DMS114 treated with DMSO at 0.1 percent for 48 hours (cell line): ENCODE data around the gene SLC1A2.

Source experiments
- DNase-seq: peaks from one replicate; lab custom pipeline; 2025; ENCODE audit not compliant: unreplicated experiment; lab: John Stamatoyannopoulos, UW

The SLC1A2 gene

DNA sequence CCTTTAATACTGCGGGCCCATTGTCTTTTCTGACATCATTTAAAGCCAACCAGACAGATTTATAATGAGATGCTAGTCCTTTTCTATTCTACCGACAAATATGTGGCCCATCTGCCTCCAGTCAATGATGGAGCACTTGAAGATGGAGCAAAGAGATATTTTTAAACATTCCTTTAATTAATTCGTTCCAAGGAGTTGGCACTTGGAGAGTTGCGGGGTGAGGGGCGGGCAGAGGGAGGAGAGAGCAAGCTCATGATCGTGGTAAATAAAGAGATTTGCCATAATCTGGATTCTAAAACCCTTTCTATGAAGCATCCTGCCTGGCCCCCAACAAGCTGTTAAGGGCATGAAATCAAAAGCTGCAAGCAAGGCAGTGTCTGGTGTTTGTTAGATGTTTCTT lies 5.0 kb downstream of the SLC1A2 start:
- DNase-seq: no peak

- no peak for DNase-seq
These were observed 5.8 kb downstream of the SLC1A2 start for GRCh38 chr11:35413598-35413997.

GRCh38 chr11:35412285-35412684 lies 7.1 kb downstream of the SLC1A2 start:
- peak; percentile 60 for DNase-seq

- DNase-seq: no peak
These were observed 12.3 kb downstream of the SLC1A2 start for GRCh38 chr11:35407041-35407440.

GRCh38 chr11:35404388-35404775 lies 15.0 kb downstream of the SLC1A2 start:
- no peak for DNase-seq

GRCh38 chr11:35403765-35404387 lies 15.5 kb downstream of the SLC1A2 start:
- no peak for DNase-seq

- no peak for DNase-seq
These were observed 16.4 kb downstream of the SLC1A2 start for GRCh38 chr11:35402751-35403660.

DNA sequence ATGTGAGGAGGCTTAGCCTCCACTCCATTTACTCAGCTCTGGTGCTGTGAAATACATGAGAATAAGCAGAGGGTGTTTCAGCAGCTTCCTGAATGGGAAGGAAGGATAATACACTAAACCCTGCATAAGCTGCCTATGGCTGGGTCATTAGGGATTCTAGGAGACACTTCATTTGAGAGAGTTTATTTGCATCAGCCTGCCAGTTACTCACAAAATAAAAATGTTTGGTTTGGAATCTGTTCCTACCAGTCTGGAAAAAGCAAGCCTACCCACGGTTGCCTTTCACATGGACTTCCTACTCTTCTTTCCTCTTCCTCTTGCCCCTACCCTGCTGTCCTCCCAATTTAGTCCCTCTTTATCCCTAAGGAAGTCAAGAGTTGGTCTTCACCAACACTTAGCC lies 20.5 kb downstream of the SLC1A2 start:
- DNase-seq: no peak

DNA sequence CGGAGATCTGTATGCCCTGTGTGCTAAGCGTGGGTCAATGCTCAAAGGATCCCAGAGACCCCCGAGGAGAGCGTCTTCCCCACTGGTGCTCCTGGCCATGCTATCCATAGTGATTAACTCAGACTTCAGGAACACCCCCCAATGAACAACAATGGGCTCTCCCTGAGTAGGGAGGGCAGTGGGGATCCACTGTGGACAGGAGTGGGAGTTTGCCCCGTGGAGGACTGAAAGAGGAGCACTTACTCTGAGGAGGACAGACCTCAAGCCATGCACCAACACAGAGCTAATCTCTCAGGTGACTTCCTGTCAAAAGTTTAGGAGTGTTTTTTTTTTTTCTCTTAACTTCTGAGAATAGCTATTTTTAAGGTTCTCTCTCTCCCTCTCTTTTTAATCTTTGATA lies 24.4 kb downstream of the SLC1A2 start:
- DNase-seq: no peak

DNA sequence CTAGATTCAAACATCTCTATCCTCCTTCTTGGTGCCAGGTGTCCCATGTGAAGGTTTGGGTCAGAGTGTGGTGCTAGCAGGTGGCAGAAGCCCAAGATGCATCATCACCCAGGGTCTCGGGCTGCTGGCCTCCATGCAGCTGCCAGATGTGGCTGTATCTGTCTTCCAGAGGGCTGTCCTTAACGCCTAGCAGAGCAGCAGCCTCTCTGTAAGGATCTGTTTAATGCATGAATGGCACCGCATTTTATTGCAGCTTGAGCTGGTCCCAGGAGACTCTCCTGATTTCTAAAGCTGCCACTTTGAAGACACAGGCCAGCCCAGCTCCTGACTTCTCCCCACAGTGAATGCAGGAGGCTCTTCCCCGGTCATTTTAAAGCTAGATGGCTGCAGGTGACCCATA lies 26.3 kb downstream of the SLC1A2 start:
- DNase-seq: no peak

DNA sequence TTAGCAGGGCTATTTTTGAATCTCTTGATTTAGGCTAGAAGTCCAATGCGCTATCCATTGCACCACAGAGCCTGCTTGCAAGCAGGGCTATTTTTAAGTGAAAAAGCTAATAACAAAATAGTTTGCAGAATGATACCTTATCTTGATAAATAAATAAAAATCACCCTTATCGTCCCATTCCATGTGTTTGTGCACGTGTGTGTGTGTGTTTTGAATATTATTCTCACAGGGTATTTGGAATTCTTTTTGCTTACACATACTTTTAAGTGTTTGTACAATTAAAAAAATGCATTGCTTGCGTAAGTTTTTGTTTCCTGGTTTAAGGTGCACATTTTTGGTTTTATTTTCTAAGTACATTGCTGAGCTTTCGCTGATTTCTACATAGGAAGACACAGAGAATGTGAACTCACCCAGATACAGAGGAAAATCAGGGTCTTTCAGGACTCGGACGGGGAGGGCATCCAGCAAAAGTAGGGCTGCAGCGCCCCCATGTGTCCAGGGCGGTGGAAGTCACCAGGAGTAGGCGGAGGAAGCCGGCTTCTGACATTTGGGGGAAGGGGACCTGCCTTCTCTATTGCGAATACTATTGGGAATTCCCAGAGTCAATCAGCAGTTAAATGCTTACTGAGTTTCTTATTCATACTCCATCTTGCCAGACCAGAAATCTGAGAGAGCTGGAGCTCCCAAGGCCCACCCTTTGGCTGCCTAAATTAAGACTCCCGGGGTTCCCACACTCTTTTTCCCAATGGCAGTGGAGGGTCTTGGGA lies 27.3 kb downstream of the SLC1A2 start:
- DNase-seq: peak; percentile 84

- DNase-seq: no peak
These were observed 28.3 kb downstream of the SLC1A2 start for GRCh38 chr11:35390737-35391682.

GRCh38 chr11:35389897-35390465 lies 29.4 kb downstream of the SLC1A2 start:
- no peak for DNase-seq

DNA sequence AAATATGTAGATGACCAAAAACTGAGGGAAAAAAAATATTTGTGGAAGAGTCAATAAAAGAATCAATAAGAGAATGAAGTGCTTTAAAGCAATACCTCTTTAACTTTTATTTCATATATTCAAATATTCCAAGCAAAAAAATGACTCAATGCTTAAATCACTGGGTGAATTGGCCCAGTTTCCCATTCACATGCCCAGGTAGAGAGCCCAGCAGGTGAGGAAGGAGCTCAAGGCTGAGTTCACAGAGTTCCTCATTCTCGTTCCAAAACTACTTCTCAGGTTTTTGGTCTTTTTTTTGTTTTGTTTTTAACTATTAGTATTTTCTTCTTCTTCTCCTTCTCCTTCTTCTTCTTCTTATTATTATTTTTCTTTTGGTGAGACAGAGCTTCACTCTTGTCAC lies 30.2 kb downstream of the SLC1A2 start:
- no peak for DNase-seq

GRCh38 chr11:35388061-35388460 lies 31.3 kb downstream of the SLC1A2 start:
- DNase-seq: no peak

- no peak for DNase-seq
These were observed 32.0 kb downstream of the SLC1A2 start for GRCh38 chr11:35387111-35387982.

GRCh38 chr11:35383953-35384352 lies 35.4 kb downstream of the SLC1A2 start:
- no peak for DNase-seq

- DNase-seq: no peak
These were observed 37.5 kb downstream of the SLC1A2 start for GRCh38 chr11:35381709-35382322.

- DNase-seq: no peak
These were observed 38.8 kb downstream of the SLC1A2 start for GRCh38 chr11:35380603-35381002.
